Parathyroid adenoma (tissue), 2 donors: ENCODE results near the gene NPRL2.

Experiments used
- H2AFZ ChIP-seq: fragments of 300-600 bp; sonication (generic); one replicate; pipeline ENCODE4 v1.7.0; 2017; ENCODE audit warnings: antibody characterized with exemption, mild to moderate bottlenecking
- H3K27ac ChIP-seq: fragments of 300-600 bp; sonication (generic); one replicate; pipeline ENCODE4 v1.7.0; 2017
- H3K27me3 ChIP-seq: fragments of 300-600 bp; sonication (generic); one replicate; pipeline ENCODE4 v1.7.0; 2017; ENCODE audit warnings: low read length; ENCODE audit not compliant: control insufficient read depth, insufficient read depth
- H3K36me3 ChIP-seq: fragments of 300-600 bp; sonication (generic); one replicate; pipeline ENCODE4 v1.7.0; 2017; ENCODE audit warnings: low read length; ENCODE audit not compliant: control insufficient read depth, insufficient read depth
- H3K4me1 ChIP-seq: fragments of 300-600 bp; sonication (generic); one replicate; pipeline ENCODE4 v1.7.0; 2017; ENCODE audit warnings: control low read depth
- H3K4me2 ChIP-seq: fragments of 300-600 bp; sonication (generic); one replicate; pipeline ENCODE4 v1.7.0; 2017; ENCODE audit warnings: low read length
- H3K4me3 ChIP-seq: fragments of 300-600 bp; sonication (generic); one replicate; pipeline ENCODE4 v1.7.0; 2017; ENCODE audit warnings: low read depth, low read length
- H3K79me2 ChIP-seq: fragments of 300-600 bp; sonication (generic); one replicate; pipeline ENCODE4 v1.7.0; 2017; ENCODE audit warnings: control low read depth
- H3K9ac ChIP-seq: fragments of 300-600 bp; sonication (generic); one replicate; pipeline ENCODE4 v1.7.0; 2017; ENCODE audit warnings: mild to moderate bottlenecking
- H3K9me3 ChIP-seq: fragments of 300-600 bp; sonication (generic); one replicate; pipeline ENCODE4 v1.7.0; 2017; ENCODE audit warnings: low read length; ENCODE audit not compliant: control insufficient read depth
- TF ChIP-seq, protein P1 (sequence below): fragments of 300-600 bp; sonication (generic); IDR thresholded peaks from one replicate; pipeline ENCODE4 v1.7.0; 2017; ENCODE audit warnings: antibody characterized with exemption, mild to moderate bottlenecking
- donor health status: primary hyperparathyroidism.

The NPRL2 gene

DNA sequence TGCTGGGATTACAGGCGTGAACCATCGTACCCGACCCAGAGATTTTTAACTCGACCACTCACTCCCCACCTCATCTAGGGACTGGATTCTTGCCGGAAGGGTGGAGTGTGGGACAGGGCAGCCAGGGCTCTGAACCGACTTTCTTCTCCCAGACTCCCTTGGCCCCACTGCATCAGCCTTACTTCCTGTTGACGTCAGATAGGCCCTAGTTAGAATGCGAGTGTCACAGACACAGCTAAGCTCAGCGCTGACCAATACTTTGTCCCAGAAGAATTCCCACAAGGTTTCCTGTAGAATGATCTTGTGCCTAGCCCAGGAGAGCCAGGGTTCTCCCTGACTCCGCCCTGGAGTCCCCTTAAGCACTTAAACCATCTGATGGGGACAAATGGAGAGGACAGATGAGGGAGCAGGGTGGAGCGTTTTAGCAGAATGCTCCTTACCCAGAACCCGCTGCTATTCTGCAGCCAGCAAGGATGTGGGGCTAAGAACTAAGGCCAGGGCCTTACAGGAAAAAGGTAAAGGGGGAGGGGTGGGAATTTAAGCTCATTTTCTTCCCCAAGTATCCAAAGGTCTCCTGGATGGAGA, 16.7 kb downstream of the NPRL2 start:
- TF ChIP-seq, protein P1, sequence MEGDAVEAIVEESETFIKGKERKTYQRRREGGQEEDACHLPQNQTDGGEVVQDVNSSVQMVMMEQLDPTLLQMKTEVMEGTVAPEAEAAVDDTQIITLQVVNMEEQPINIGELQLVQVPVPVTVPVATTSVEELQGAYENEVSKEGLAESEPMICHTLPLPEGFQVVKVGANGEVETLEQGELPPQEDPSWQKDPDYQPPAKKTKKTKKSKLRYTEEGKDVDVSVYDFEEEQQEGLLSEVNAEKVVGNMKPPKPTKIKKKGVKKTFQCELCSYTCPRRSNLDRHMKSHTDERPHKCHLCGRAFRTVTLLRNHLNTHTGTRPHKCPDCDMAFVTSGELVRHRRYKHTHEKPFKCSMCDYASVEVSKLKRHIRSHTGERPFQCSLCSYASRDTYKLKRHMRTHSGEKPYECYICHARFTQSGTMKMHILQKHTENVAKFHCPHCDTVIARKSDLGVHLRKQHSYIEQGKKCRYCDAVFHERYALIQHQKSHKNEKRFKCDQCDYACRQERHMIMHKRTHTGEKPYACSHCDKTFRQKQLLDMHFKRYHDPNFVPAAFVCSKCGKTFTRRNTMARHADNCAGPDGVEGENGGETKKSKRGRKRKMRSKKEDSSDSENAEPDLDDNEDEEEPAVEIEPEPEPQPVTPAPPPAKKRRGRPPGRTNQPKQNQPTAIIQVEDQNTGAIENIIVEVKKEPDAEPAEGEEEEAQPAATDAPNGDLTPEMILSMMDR: no peak
- Histone ChIP-seq H3K27me3 (no peaks in the 10 kb centered on the region), H3K4me1 (peaks cover 9% of the 10 kb centered on the region), H2AFZ (no peak overlapping the region), H3K4me3 (no peak overlapping the region), H3K36me3 (no peaks in the 10 kb centered on the region), H3K9ac (no peak overlapping the region), H3K27ac (peak overlapping the region; percentile 57), H3K4me2 (no peak overlapping the region), H3K9me3 (no peaks in the 10 kb centered on the region), H3K79me2 (no peaks in the 10 kb centered on the region)

DNA sequence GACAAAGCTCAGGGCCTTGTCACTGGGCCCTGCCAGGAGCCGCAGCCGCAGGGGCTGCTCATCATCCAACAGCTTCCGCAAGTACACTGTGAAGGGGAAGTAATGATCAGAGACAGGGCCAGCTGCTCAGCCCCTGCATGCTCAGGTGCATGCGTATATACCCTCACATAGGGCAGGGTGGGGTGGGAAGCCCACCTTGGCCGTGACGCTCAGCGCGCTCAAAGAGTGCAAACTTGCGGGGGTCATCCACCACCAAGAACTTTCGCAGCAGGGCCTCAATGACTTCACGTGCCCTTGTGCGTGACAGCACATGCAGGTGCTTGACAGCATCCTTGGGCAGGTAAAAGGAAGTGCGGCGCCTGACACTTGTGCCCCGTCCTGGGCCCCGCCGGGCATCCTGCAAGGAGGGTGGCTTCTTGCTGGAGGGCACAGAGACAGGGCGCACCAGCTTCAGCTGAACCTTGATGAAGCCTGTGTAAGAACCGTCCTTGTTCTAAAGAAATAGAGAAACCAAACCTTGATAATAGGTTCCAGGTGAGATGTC, 19.1 kb downstream of the NPRL2 start:
- Histone ChIP-seq H3K4me2 (no peak overlapping the region), H3K79me2 (peaks cover 12% of the 10 kb centered on the region), H3K4me1 (peaks cover 17% of the 10 kb centered on the region), H3K36me3 (no peaks in the 10 kb centered on the region), H3K27me3 (no peaks in the 10 kb centered on the region), H3K9ac (no peak overlapping the region), H3K27ac (no peak overlapping the region), H2AFZ (no peak overlapping the region), H3K4me3 (no peak overlapping the region), H3K9me3 (no peaks in the 10 kb centered on the region)
- TF ChIP-seq, protein P1: no peak

DNA sequence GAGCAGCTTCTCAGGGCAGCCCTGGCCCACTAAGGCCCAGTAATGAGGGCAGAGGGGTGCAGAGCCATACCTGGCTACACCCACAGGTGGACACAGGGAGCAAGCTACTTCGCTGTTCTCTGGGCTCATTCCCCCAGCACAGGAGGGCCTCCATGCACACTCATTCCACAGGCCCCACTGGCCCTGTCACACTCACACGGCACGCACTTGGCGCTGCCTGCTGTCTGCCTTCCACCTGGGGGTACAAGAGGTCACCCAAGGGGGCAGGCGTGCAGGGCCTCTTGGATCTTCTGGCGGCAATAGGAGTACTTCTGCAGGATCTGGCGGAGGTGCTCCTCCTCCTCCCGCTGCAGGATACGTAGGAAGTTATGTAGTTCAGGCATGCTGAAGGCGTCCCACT, 20.2 kb downstream of the NPRL2 start:
- H3K9me3 ChIP-seq: no peaks in the 10 kb centered on the region
- H3K27ac ChIP-seq: no peak overlapping the region
- H3K27me3 ChIP-seq: no peaks in the 10 kb centered on the region
- no peak overlapping the region for H3K4me3 ChIP-seq
- no peak overlapping the region for H3K9ac ChIP-seq
- no peak overlapping the region for H3K4me2 ChIP-seq
- no peaks in the 10 kb centered on the region for H3K36me3 ChIP-seq
- H3K79me2 ChIP-seq: peaks cover 12% of the 10 kb centered on the region
- no peak overlapping the region for H2AFZ ChIP-seq
- TF ChIP-seq, protein P1: no peak
- peaks cover 8% of the 10 kb centered on the region for H3K4me1 ChIP-seq

DNA sequence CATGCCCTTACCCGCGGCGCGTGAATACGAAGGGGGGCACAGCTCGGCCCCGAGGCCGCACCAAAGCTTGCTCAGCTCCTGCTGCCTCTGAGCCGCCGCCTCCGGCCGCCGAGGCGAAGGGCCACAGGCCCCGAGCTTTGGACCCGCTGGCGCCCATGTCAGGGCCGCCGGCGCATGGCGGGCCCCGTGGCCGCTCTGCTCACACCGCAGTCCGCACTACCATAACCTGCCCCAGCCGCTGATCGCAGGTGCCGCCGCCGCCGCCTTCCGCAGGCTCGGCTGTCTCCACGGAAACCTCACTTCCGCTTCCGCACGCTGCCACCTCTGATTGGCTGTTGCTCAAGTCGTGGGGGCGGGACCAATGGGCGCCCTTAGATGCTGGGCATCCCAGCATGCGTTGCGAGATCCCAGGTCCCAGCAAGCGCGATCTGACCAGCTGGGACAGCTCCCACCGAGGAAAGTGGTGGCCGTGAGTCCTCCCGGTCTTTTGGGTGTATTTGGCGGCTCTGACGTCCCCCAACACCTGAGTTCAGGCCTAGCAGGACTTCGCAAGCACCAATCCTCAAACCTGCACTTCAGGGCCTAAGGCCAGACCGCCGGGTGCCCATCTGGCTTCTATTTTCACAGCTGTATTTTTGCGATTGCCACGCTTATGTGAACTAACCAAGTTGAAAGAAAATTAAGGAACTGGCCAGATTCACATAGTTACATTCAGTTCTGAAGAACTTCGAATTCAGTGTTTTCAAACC, 22.5 kb downstream of the NPRL2 start, which contains the start of gene TUSC2:
Gene TUSC2 (minus strand): TSS at position 281 of the 749 bp plus-strand sequence. CDS start 124 bp downstream, at position 157.
- peaks cover 12% of the 10 kb centered on the region for H3K79me2 ChIP-seq
- H3K27me3 ChIP-seq: no peaks in the 10 kb centered on the region
- H3K36me3 ChIP-seq: no peaks in the 10 kb centered on the region
- H3K4me3 ChIP-seq: peak within 1 kb of the TSS; percentile 84
- peak within 1 kb of the TSS; percentile 87 for H2AFZ ChIP-seq
- peak within 1 kb of the TSS; percentile 90 for H3K4me2 ChIP-seq
- peaks cover 15% of the 10 kb centered on the region for H3K4me1 ChIP-seq
- peak within 1 kb of the TSS; percentile 95 for H3K9ac ChIP-seq
- H3K27ac ChIP-seq: peak within 1 kb of the TSS; percentile 75
- H3K9me3 ChIP-seq: no peaks in the 10 kb centered on the region
- TF ChIP-seq, protein P1: no peak
